Measurements from ENCODE around the gene EVC. TPM values are rescaled to one million over a fixed set of nuclear protein-coding genes. Genes with fewer than 3 reads are reported as not detected.

Gene EVC
- total and polyA plus RNA-seq, 2 of the 8 experiments (the other 6 are each of a cell fraction or from before 2014, with no cell fraction given): 2.6 to 9.8 TPM

DNA sequence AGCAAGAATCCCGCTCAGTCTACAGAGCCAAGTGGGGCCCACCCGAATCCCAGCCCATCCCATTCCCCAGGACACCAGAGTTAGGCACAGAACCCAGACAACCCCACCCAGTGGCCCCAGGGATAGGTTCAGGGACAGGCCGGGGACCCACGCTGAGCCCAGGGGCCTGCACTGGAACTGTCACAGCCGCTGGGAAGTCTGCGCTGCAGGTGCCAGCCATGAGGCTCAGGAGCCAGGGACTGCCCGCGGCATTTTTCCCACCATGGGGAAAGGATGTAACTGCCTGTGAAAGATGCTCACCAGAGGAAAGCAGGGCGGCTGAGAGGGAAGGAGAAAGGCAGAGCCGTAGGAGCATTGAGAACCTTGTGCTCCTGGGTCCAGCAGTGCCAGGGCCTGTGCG, 14.7 kb upstream of the EVC start:
- Histone ChIP-seq H4K8ac (ENCODE audit: extremely low read depth, insufficient read depth, low read length) (no peak overlapping the region), H4K91ac (replicated peaks; ENCODE audit: insufficient read length, low read length) (no peak overlapping the region), H2BK120ac (replicated peaks; ENCODE audit: low read depth, low read length) (no peak overlapping the region), H3K36me3 (ENCODE audit: control insufficient read depth in 2 of 4, insufficient read depth in 4 of 4, low read length in 3 of 4) (peaks cover 0 to 17% (median 0%) of the 10 kb centered on the region in 4 experiments; a peak in 4 of 8 replicates), H3K14ac (ENCODE audit: insufficient read length) (no peak overlapping the region), H3K4ac (replicated peaks; ENCODE audit: insufficient read length, low read depth, low read length) (no peak overlapping the region), H2AK5ac (ENCODE audit: low read depth, low read length) (no peak overlapping the region), H3K4me3 (ENCODE audit: extremely low read depth in 1 of 4, insufficient read depth in 2 of 4, low read depth in 3 of 4, low read length in 4 of 4) (no peak overlapping the region), H3K56ac (replicated peaks; ENCODE audit: insufficient read length, low read depth, low read length) (no peak overlapping the region), H3K4me1 (replicated peaks in 1 of 4; ENCODE audit: control insufficient read depth in 3 of 4, insufficient read depth in 4 of 4, low read length in 3 of 4) (no peaks in the 10 kb centered on the region), H3K79me2 (ENCODE audit: control insufficient read depth in 1 of 2, insufficient read depth in 2 of 2, low read length in 2 of 2) (no peaks in the 10 kb centered on the region), H2AFZ (ENCODE audit: low read length) (no peak overlapping the region), H3K79me1 (ENCODE audit: low read depth, low read length) (no peaks in the 10 kb centered on the region), H3K27ac (ENCODE audit: low read depth, low read length) (no peak overlapping the region), H4K20me1 (replicated peaks in 1 of 2; ENCODE audit: control insufficient read depth in 1 of 2, insufficient read depth in 2 of 2, low read length in 2 of 2) (no peaks in the 10 kb centered on the region), H3K9me3 (ENCODE audit: insufficient read depth in 2 of 2, low read depth in 1 of 2, low read length in 1 of 2) (no peaks in the 10 kb centered on the region), H3K9ac (replicated peaks in 1 of 4; ENCODE audit: extremely low read depth in 1 of 4, low read depth in 3 of 4, low read length in 3 of 4) (no peak overlapping the region), H2BK12ac (ENCODE audit: low read depth, low read length) (no peak overlapping the region), H4K5ac (ENCODE audit: insufficient read length, low read depth, low read length) (no peak overlapping the region), H2BK15ac (ENCODE audit: low read length) (no peak overlapping the region), H3K18ac (ENCODE audit: extremely low read depth, low read length) (no peak overlapping the region), H2BK5ac (ENCODE audit: low read depth, low read length) (no peak overlapping the region), H3K23me2 (ENCODE audit: low read depth, low read length) (no peaks in the 10 kb centered on the region), H3K23ac (ENCODE audit: insufficient read length) (no peak overlapping the region), H3K27me3 (replicated peaks in 1 of 4; ENCODE audit: control insufficient read depth in 3 of 4, extremely low read depth in 1 of 4, insufficient read depth in 3 of 4, low read length in 3 of 4) (no peaks in the 10 kb centered on the region; a peak in 1 of 7 replicates), H3K4me2 (ENCODE audit: insufficient read depth in 1 of 2, low read depth in 2 of 2, low read length in 2 of 2) (no peak overlapping the region), H2BK20ac (ENCODE audit: low read length) (no peak overlapping the region)
- WGBS, 2 experiments (ENCODE audit: extremely low coverage in 1 of 2, insufficient coverage in 1 of 2, insufficient read length in 1 of 2, insufficient replicate concordance in 2 of 2, low coverage in 1 of 2, low lambda C conversion rate in 2 of 2, missing lambda C conversion rate in 1 of 2): 87% methylated on average over 10 of the region's 11 CpGs; no CpG with 5 or more reads in 1 of the 2 experiments
- ChIA-PET CTCF (ENCODE audit: partially characterized antibody) (no interaction called here), POLR2A (ENCODE audit: partially characterized antibody) (no interaction called here)
- FAIRE-seq (no peak), DNase-seq (ENCODE audit: low read depth in 1 of 2, low spot score in 2 of 2) (no peak)
- no peak for TF ChIP-seq RNF2 (IDR thresholded peaks at IDR 0.05; ENCODE audit: borderline replicate concordance, low read depth, low read length, missing control alignments, poor library complexity, severe bottlenecking)
- no peak for TF ChIP-seq SUZ12 (IDR thresholded peaks at IDR 0.05; ENCODE audit: low read length)
- no peak for TF ChIP-seq BRCA1 (IDR thresholded peaks at IDR 0.05; ENCODE audit: low read depth, low read length)
- no peak for TF ChIP-seq JUN (IDR thresholded peaks at IDR 0.05; ENCODE audit: low read depth, low read length)
- no peak for TF ChIP-seq GTF2F1 (IDR thresholded peaks at IDR 0.05; ENCODE audit: borderline replicate concordance, low read depth, low read length)
- no peak for TF ChIP-seq RFX5 (IDR thresholded peaks at IDR 0.05; ENCODE audit: borderline replicate concordance, low read depth, low read length)
- no peak for TF ChIP-seq EP300 (IDR thresholded peaks at IDR 0.05; ENCODE audit: borderline replicate concordance in 1 of 2, low read depth in 2 of 2, low read length in 2 of 2)
- TF ChIP-seq CHD1 (IDR thresholded peaks at IDR 0.05; ENCODE audit: low read depth, low read length): no peak
- no peak for TF ChIP-seq JUND (IDR thresholded peaks at IDR 0.05; ENCODE audit: low read length)
- no peak for TF ChIP-seq SP4 (IDR thresholded peaks at IDR 0.05; ENCODE audit: low read length)
- no peak for TF ChIP-seq SIX5 (IDR thresholded peaks at IDR 0.05; ENCODE audit: low read depth, low read length)
- no peak for TF ChIP-seq YY1 (IDR thresholded peaks at IDR 0.05; ENCODE audit: low read depth, low read length)
- no peak for TF ChIP-seq ZNF274 (IDR thresholded peaks at IDR 0.05; ENCODE audit: borderline replicate concordance, extremely low read depth, low read length)
- TF ChIP-seq, protein P1, sequence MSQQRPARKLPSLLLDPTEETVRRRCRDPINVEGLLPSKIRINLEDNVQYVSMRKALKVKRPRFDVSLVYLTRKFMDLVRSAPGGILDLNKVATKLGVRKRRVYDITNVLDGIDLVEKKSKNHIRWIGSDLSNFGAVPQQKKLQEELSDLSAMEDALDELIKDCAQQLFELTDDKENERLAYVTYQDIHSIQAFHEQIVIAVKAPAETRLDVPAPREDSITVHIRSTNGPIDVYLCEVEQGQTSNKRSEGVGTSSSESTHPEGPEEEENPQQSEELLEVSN (IDR thresholded peaks at IDR 0.05): no peak
- TF ChIP-seq CBX8 (IDR thresholded peaks at IDR 0.05; ENCODE audit: borderline replicate concordance, low read depth, low read length): no peak

Data from H1 (cell line).